ENCODE measurements around the gene PDPK1. TPM values are rescaled to one million over a fixed set of nuclear protein-coding genes. Genes with fewer than 3 reads are reported as not detected.

PDPK1 gene
- polyA plus RNA-seq, 1 donor (not counting 4 experiments of a cell fraction or from before 2014, with no cell fraction given) = 23.4 TPM

DNA sequence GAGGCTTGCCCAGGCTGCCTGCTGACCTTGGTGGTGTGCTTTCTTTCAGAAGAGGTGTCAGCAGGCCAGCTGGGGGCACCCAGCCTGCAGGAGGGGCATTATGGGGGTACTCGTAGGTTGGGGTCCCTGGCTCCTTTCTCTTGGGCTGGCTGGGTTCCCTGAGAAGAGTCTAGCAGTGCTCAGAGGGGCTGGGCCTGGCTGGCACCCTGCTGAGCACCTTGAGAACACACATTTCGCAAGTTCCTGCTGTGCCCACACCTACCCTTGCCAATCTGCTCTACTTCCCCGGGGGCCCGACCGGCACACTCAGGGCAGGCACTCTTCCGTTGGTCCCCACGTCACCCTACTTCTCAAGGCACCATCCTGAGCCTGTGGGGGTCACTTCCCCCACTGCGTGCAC, 11.7 kb upstream of the PDPK1 start:
- dilution Hi-C loops (cut with MboI; ENCODE audit: extremely low pct_ligation_motif_present, low sequenced_read_pairs) = no loop called here
- Histone ChIP-seq H3K36me3 (ENCODE audit: control insufficient read depth in 2 of 2, extremely low read depth in 1 of 2, insufficient read depth in 2 of 2, low read length in 2 of 2) (peaks cover 23 to 48% of the 10 kb centered on the region in 2 experiments), H3K79me2 (ENCODE audit: control insufficient read depth, insufficient read depth, low read length) (peaks cover 6% of the 10 kb centered on the region), H3K4me2 (ENCODE audit: control insufficient read depth, extremely low read depth, insufficient read depth, low read depth, low read length) (no peak overlapping the region), H3K4me3 (ENCODE audit: control insufficient read depth in 2 of 3, extremely low read depth in 1 of 3, insufficient read depth in 2 of 3, low read depth in 1 of 3, low read length in 3 of 3) (no peak overlapping the region), H3K27ac (ENCODE audit: control insufficient read depth, insufficient read depth, low read length) (no peak overlapping the region), H3K9me3 (ENCODE audit: control insufficient read depth, low read depth, low read length) (no peaks in the 10 kb centered on the region), H3K4me1 (ENCODE audit: control insufficient read depth, extremely low read depth, insufficient read depth, low read length) (peaks cover 8% of the 10 kb centered on the region), H3K9me1 (ENCODE audit: control insufficient read depth, extremely low read depth, insufficient read depth, low read length) (no peaks in the 10 kb centered on the region), H2AFZ (ENCODE audit: control insufficient read depth, low read length) (no peak overlapping the region), H3K9ac (ENCODE audit: control insufficient read depth, extremely low read depth, insufficient read depth, low read length) (no peak overlapping the region), H4K20me1 (ENCODE audit: control insufficient read depth, extremely low read depth, insufficient read depth, low read length) (peaks cover 4% of the 10 kb centered on the region), H3K27me3 (ENCODE audit: control insufficient read depth, extremely low read depth, insufficient read depth, low read length) (no peaks in the 10 kb centered on the region)
- FAIRE-seq (no peak), DNase-seq (ENCODE audit: low read depth, low spot score) (no peak)
- no peak for TF ChIP-seq CTCF (optimal IDR thresholded peaks at IDR 0.05 in 1 of 3, IDR thresholded peaks at IDR 0.05 in 1 of 3, conservative IDR thresholded peaks at IDR 0.05 in 1 of 3; ENCODE audit: extremely low read depth in 1 of 3, insufficient read depth in 2 of 3, low read length in 3 of 3)
- TF ChIP-seq EZH2 (IDR thresholded peaks at IDR 0.05; ENCODE audit: low read length) = no peak

DNA sequence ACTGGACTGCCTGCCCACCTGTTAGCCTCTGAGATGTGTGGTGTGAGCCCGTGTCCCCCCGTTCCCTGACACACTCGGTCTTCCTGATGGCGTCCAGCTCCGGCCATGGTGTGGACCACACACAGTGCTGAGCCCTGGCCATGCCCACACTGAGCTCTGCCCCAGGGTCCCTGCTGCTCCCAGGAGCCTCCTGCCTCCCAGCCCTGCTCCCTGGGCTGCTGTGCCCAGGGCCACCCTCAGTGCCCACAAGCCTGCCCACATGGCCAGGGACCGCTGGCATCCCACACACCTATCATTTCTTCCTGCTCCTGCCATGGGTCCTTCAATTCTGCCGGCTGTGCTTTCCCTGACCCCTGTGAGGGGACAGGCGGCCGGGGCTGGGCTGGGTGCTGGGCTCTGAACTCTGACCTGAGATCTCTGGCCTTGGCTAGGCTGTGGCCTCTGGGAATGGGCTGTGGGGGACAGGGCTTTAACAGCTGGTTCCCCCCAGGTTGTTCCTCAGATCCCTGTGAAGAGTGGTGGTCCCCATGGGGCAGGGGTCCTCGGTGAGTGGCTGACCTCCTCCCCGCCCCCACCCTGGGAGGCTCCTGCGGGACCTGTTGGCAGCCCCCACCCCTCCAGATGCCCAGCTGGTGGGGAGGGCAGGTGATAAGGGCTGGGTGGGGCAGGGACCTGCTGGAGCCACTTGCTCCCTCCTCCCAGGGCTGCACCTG, 10.6 kb upstream of the PDPK1 start:
- Histone ChIP-seq H2AFZ (ENCODE audit: control insufficient read depth, low read length) (no peak overlapping the region), H3K9me1 (ENCODE audit: control insufficient read depth, extremely low read depth, insufficient read depth, low read length) (no peaks in the 10 kb centered on the region), H3K27ac (ENCODE audit: control insufficient read depth, insufficient read depth, low read length) (no peak overlapping the region), H3K4me3 (ENCODE audit: control insufficient read depth in 2 of 3, extremely low read depth in 1 of 3, insufficient read depth in 2 of 3, low read depth in 1 of 3, low read length in 3 of 3) (no peak overlapping the region), H3K9me3 (ENCODE audit: control insufficient read depth, low read depth, low read length) (no peaks in the 10 kb centered on the region), H3K27me3 (ENCODE audit: control insufficient read depth, extremely low read depth, insufficient read depth, low read length) (no peaks in the 10 kb centered on the region), H4K20me1 (ENCODE audit: control insufficient read depth, extremely low read depth, insufficient read depth, low read length) (peaks cover 4% of the 10 kb centered on the region), H3K36me3 (ENCODE audit: control insufficient read depth in 2 of 2, extremely low read depth in 1 of 2, insufficient read depth in 2 of 2, low read length in 2 of 2) (peaks cover 23 to 46% of the 10 kb centered on the region in 2 experiments), H3K79me2 (ENCODE audit: control insufficient read depth, insufficient read depth, low read length) (peaks cover 3% of the 10 kb centered on the region), H3K9ac (ENCODE audit: control insufficient read depth, extremely low read depth, insufficient read depth, low read length) (no peak overlapping the region), H3K4me1 (ENCODE audit: control insufficient read depth, extremely low read depth, insufficient read depth, low read length) (peaks cover 8% of the 10 kb centered on the region), H3K4me2 (ENCODE audit: control insufficient read depth, extremely low read depth, insufficient read depth, low read depth, low read length) (no peak overlapping the region)
- DNase-seq (ENCODE audit: low read depth, low spot score) (no peak), FAIRE-seq (no peak)
- TF ChIP-seq CTCF (optimal IDR thresholded peaks at IDR 0.05 in 1 of 3, IDR thresholded peaks at IDR 0.05 in 1 of 3, conservative IDR thresholded peaks at IDR 0.05 in 1 of 3; ENCODE audit: extremely low read depth in 1 of 3, insufficient read depth in 2 of 3, low read length in 3 of 3) (no peak), EZH2 (IDR thresholded peaks at IDR 0.05; ENCODE audit: low read length) (no peak)
- dilution Hi-C loops (cut with MboI; ENCODE audit: extremely low pct_ligation_motif_present, low sequenced_read_pairs) = no loop called here
